OCI-LY1 (cell line): ENCODE measurements around the gene PDE4D.

Source experiments
- H2AFZ ChIP-seq: fragments of 200-600 bp; sonication (generic), shearing (Covaris generic); 2 replicates; pipeline ENCODE4 v1.6.0; 2014; ENCODE audit warnings: antibody characterized with exemption, mild to moderate bottlenecking, low read length
- H3F3A ChIP-seq: fragments of 200-600 bp; sonication (generic), shearing (Covaris generic); 2 replicates; pipeline ENCODE4 v1.6.0; 2014; ENCODE audit warnings: mild to moderate bottlenecking, antibody characterized with exemption, low read length, moderate library complexity; ENCODE audit not compliant: insufficient read depth
- H3K27ac ChIP-seq: fragments of 200-600 bp; sonication (generic); 2 replicates; pipeline ENCODE4 v1.5.1; 2014; ENCODE audit warnings: low read length, mixed run types, mild to moderate bottlenecking, low read depth; ENCODE audit not compliant: poor library complexity, severe bottlenecking
- H3K27me3 ChIP-seq: fragments of 200-600 bp; sonication (generic); 2 replicates; pipeline ENCODE4 v1.6.0; 2014; ENCODE audit warnings: antibody characterized with exemption, mild to moderate bottlenecking, low read length, moderate library complexity; ENCODE audit not compliant: insufficient read depth
- H3K36me3 ChIP-seq: fragments of 200-600 bp; sonication (generic); 2 replicates; pipeline ENCODE4 v1.6.1; 2014; ENCODE audit warnings: mild to moderate bottlenecking, antibody characterized with exemption, low read length, moderate library complexity, mixed read lengths; ENCODE audit not compliant: insufficient read depth
- H3K4me1 ChIP-seq: fragments of 200-600 bp; sonication (generic); 2 replicates; pipeline ENCODE4 v1.5.1; 2014; ENCODE audit warnings: mild to moderate bottlenecking, low read length, moderate library complexity; ENCODE audit not compliant: insufficient read depth, severe bottlenecking
- H3K4me2 ChIP-seq: fragments of 200-600 bp; sonication (generic), shearing (Covaris generic); 2 replicates; pipeline ENCODE4 v1.6.1; 2014; ENCODE audit warnings: low read length
- H3K4me3 ChIP-seq: fragments of 200-600 bp; sonication (generic); 2 replicates; pipeline ENCODE4 v1.5.1; 2014; ENCODE audit warnings: low read length, low read depth, mild to moderate bottlenecking, mixed read lengths; ENCODE audit not compliant: poor library complexity, severe bottlenecking
- H3K79me2 ChIP-seq: fragments of 200-600 bp; shearing (Covaris generic); 2 replicates; pipeline ENCODE4 v1.6.1; 2016; ENCODE audit warnings: mixed run types, low read length, mixed read lengths; ENCODE audit not compliant: insufficient read depth
- H3K9ac ChIP-seq: fragments of 200-600 bp; sonication (generic), shearing (Covaris generic); 2 replicates; pipeline ENCODE4 v1.6.1; 2014; ENCODE audit warnings: mild to moderate bottlenecking, low read length, mixed read lengths
- H3K9me2 ChIP-seq: fragments of 200-600 bp; sonication (generic), shearing (Covaris generic); 2 replicates; pipeline ENCODE4 v1.6.1; 2014; ENCODE audit warnings: low read depth, mild to moderate bottlenecking, low read length, mixed read lengths
- H3K9me3 ChIP-seq: fragments of 200-600 bp; shearing (Covaris generic); 2 replicates; pipeline ENCODE4 v1.6.1; 2014; ENCODE audit warnings: low read length, mixed read lengths
- H4K20me1 ChIP-seq: fragments of 200-600 bp; sonication (generic), shearing (Covaris generic); 2 replicates; pipeline ENCODE4 v1.6.0; 2016; ENCODE audit warnings: mild to moderate bottlenecking, low read length; ENCODE audit not compliant: insufficient read depth
- CTCF ChIP-seq: fragments of 200-600 bp; sonication (generic), shearing (Covaris generic); IDR thresholded peaks from 2 replicates; pipeline ENCODE4 v1.5.1; 2017; ENCODE audit warnings: mild to moderate bottlenecking, antibody characterized with exemption, low read length, moderate library complexity, mixed read lengths
- EZH2 ChIP-seq: fragments of 200-600 bp; sonication (generic), shearing (Covaris generic); IDR thresholded peaks from 2 replicates; pipeline ENCODE4 v1.8.0; 2017; ENCODE audit warnings: borderline replicate concordance, mixed run types, mild to moderate bottlenecking, antibody characterized with exemption, low read length, moderate library complexity, mixed read lengths

The PDE4D gene

GRCh38 chr5:59276917-59277372 lies 616.6 kb downstream of the PDE4D start:
- no peak overlapping the region for H3K4me2 ChIP-seq
- no peaks in the 10 kb centered on the region for H3F3A ChIP-seq
- TF ChIP-seq EZH2 (no peak), CTCF (no peak)
- no peaks in the 10 kb centered on the region for H3K79me2 ChIP-seq
- H3K36me3 ChIP-seq = no peaks in the 10 kb centered on the region
- H3K27me3 ChIP-seq = no peaks in the 10 kb centered on the region
- H4K20me1 ChIP-seq = no peaks in the 10 kb centered on the region
- no peak overlapping the region for H3K27ac ChIP-seq
- H3K9me2 ChIP-seq = no peaks in the 10 kb centered on the region
- no peak overlapping the region for H2AFZ ChIP-seq
- H3K4me1 ChIP-seq = no peaks in the 10 kb centered on the region
- no peaks in the 10 kb centered on the region for H3K9me3 ChIP-seq
- no peak overlapping the region for H3K4me3 ChIP-seq
- no peak overlapping the region for H3K9ac ChIP-seq

DNA sequence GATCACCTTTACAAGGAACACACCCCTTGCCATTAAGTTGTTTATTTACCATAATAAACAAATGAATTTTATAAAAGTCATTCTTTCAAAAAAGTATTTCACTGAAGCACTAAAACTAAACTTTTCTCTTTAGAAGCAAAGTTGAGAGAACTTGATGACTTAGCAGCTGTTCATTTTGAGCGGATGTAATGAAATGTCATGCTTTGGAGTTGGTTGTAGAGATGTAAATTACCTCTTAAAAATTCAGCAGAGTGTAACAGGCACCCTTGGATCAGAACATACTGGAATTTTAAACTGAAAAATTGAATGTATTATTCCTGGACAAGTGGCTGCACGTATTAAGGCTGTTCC lies 617.2 kb downstream of the PDE4D start:
- Histone ChIP-seq H3K4me3 (no peak overlapping the region), H3F3A (no peaks in the 10 kb centered on the region), H3K9me3 (no peaks in the 10 kb centered on the region), H3K36me3 (no peaks in the 10 kb centered on the region), H3K4me1 (no peaks in the 10 kb centered on the region), H3K27ac (no peak overlapping the region), H3K9me2 (no peaks in the 10 kb centered on the region), H3K79me2 (no peaks in the 10 kb centered on the region), H2AFZ (no peak overlapping the region), H3K4me2 (no peak overlapping the region), H3K9ac (no peak overlapping the region), H3K27me3 (no peaks in the 10 kb centered on the region), H4K20me1 (no peaks in the 10 kb centered on the region)
- TF ChIP-seq CTCF = no peak
- TF ChIP-seq EZH2 = no peak

DNA sequence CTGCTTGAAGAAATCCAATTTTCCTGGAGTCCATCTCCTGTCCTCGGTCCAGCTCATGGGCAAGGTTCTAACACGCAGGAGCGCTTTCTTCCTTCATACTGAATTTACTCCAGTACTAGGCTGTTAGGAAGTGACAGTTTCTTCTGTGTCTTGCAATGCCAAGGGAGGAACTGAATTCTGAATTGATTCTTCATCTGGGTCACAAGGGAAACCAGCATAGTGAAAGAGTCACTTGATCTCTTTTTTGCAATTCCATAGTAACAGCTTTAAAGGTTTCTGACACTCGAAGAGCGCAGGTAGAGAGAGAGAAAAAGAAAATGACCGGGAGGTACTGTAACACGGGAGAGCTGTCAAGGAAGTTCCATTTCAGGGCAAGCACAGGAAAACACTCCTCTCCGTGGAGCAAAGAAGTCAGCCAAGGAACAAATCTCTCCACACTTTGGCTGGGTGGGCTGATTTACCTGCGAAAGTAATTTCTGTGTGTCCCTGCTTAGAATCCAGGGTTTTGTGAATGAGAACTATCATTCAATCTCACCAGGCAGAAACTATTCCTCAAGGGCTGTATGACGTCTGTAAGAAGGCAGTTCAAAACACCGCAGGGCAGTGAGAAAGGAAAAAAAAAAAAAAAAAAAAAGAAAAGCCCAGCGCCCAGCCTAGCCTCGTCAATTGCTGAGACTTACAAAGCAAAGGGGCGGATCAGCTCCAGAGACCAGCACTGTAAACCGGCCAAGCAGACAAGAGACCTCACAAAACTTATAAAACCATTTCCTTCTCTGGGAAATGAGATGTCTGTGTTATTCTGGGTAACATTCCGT lies 617.8 kb downstream of the PDE4D start:
- Histone ChIP-seq H3K27ac (no peak overlapping the region), H3K9me3 (no peaks in the 10 kb centered on the region), H3K9me2 (no peaks in the 10 kb centered on the region), H3K4me3 (no peak overlapping the region), H3K9ac (no peak overlapping the region), H3K4me2 (no peak overlapping the region), H3K79me2 (no peaks in the 10 kb centered on the region), H3K36me3 (no peaks in the 10 kb centered on the region), H3F3A (no peaks in the 10 kb centered on the region), H3K27me3 (no peaks in the 10 kb centered on the region), H4K20me1 (no peaks in the 10 kb centered on the region), H2AFZ (no peak overlapping the region), H3K4me1 (no peaks in the 10 kb centered on the region)
- TF ChIP-seq CTCF (no peak), EZH2 (no peak)
